ENCODE measurements around the gene R3HCC1L. TPM values are rescaled to one million over a fixed set of nuclear protein-coding genes. Genes with fewer than 3 reads are reported as not detected.

R3HCC1L gene
- total and polyA plus RNA-seq, 2 of the 4 experiments (the other 2 are of a cell fraction), result 8.3 to 14.7 TPM

- Histone ChIP-seq H3K9me3 (ENCODE audit: control insufficient read depth, insufficient read depth, low read length) (no peaks in the 10 kb centered on the region), H3K4me1 (ENCODE audit: control insufficient read depth, insufficient read depth, low read length) (peaks cover 22% of the 10 kb centered on the region), H3K9ac (ENCODE audit: low read depth, low read length) (no peak overlapping the region), H3K27ac (ENCODE audit: insufficient read depth, low read length) (no peak overlapping the region), H3K79me1 (ENCODE audit: low read depth in 1 of 2, low read length in 2 of 2) (peaks cover 0 to 5% of the 10 kb centered on the region in 2 experiments; a peak in 1 of 4 replicates), H3K27me3 (ENCODE audit: control insufficient read depth, insufficient read depth, low read length) (no peaks in the 10 kb centered on the region), H4K91ac (ENCODE audit: insufficient read depth, low read depth, low read length) (no peak overlapping the region), H4K5ac (ENCODE audit: low read depth, low read length) (no peak overlapping the region), H3K56ac (ENCODE audit: extremely low read depth, insufficient read depth, low read length) (no peak overlapping the region), H3K23ac (ENCODE audit: low read depth, low read length) (no peak overlapping the region), H2BK120ac (ENCODE audit: low read depth, low read length) (no peak overlapping the region), H3K4me3 (ENCODE audit: insufficient read depth, low read depth, low read length) (no peak overlapping the region), H4K8ac (ENCODE audit: low read depth in 2 of 2, low read length in 2 of 2) (no peak overlapping the region), H3K18ac (ENCODE audit: low read depth, low read length) (no peak overlapping the region), H2BK5ac (ENCODE audit: low read depth, low read length, poor library complexity, severe bottlenecking) (no peak overlapping the region), H4K20me1 (ENCODE audit: insufficient read depth, low read length) (no peaks in the 10 kb centered on the region; the same call in 1 of the 2 replicates), H3K9me1 (ENCODE audit: insufficient read depth, low read length) (peaks cover 15% of the 10 kb centered on the region), H3K36me3 (ENCODE audit: control insufficient read depth, insufficient read depth, low read length) (no peaks in the 10 kb centered on the region), H2BK15ac (ENCODE audit: low read depth, low read length) (no peak overlapping the region), H3K4me2 (ENCODE audit: low read depth, low read length) (no peak overlapping the region), H3K14ac (replicated peaks; ENCODE audit: low read depth, low read length) (no peak overlapping the region), H3K4ac (ENCODE audit: low read depth, low read length) (peak overlapping the region; percentile 41; the same call in 1 of the 2 replicates), H2AK9ac (replicated peaks; ENCODE audit: low read depth, low read length, poor library complexity) (peak overlapping the region; percentile 67), H2BK20ac (ENCODE audit: low read depth, low read length) (no peak overlapping the region), H2AFZ (replicated peaks; ENCODE audit: low read length, poor library complexity) (no peak overlapping the region), H2AK5ac (ENCODE audit: low read depth, low read length) (peak overlapping the region; percentile 77; the same call in 1 of the 2 replicates)
- in situ Hi-C loops (cut with MboI; ENCODE audit: low sequenced_read_pairs) (no loop called here), dilution Hi-C loops (cut with HindIII; ENCODE audit: low sequenced_read_pairs, unreplicated experiment) (no loop called here), intact Hi-C loops (cut with micrococcal nuclease) (no loop called here)
- no peak for TF ChIP-seq RAD21 (IDR thresholded peaks at IDR 0.05; ENCODE audit: low read length)
- TF ChIP-seq MAFK (IDR thresholded peaks at IDR 0.05; ENCODE audit: low read depth, low read length), result no peak
- TF ChIP-seq MXI1 (IDR thresholded peaks at IDR 0.05; ENCODE audit: borderline replicate concordance, low read depth, low read length), result no peak
- no peak for TF ChIP-seq POLR2A (IDR thresholded peaks at IDR 0.05; ENCODE audit: low read depth, low read length)
- no peak for TF ChIP-seq CHD1 (IDR thresholded peaks at IDR 0.05; ENCODE audit: low read depth, low read length)
- no peak for TF ChIP-seq FOS (IDR thresholded peaks at IDR 0.05; ENCODE audit: low read depth, low read length)
- no peak for TF ChIP-seq MAZ (IDR thresholded peaks at IDR 0.05; ENCODE audit: borderline replicate concordance, low read depth, low read length)
- TF ChIP-seq USF2 (IDR thresholded peaks at IDR 0.05; ENCODE audit: low read depth, low read length), result no peak
- TF ChIP-seq CTCF (conservative IDR thresholded peaks at IDR 0.05; ENCODE audit: low read depth, low read length), result no peak
- TF ChIP-seq CEBPB (IDR thresholded peaks at IDR 0.05; ENCODE audit: low read depth, low read length), result no peak
- no peak for TF ChIP-seq NFE2L2 (IDR thresholded peaks at IDR 0.05; ENCODE audit: low read depth, low read length)
- TF ChIP-seq RFX5 (IDR thresholded peaks at IDR 0.05; ENCODE audit: low read depth, low read length), result no peak
- TF ChIP-seq SMC3 (IDR thresholded peaks at IDR 0.05; ENCODE audit: low read depth, low read length), result no peak
- no peak for TF ChIP-seq BHLHE40 (IDR thresholded peaks at IDR 0.05; ENCODE audit: low read depth, low read length)
- no peak for TF ChIP-seq RCOR1 (IDR thresholded peaks at IDR 0.05; ENCODE audit: insufficient replicate concordance, low read length)
- no peak for TF ChIP-seq ELK1 (IDR thresholded peaks at IDR 0.05; ENCODE audit: borderline replicate concordance, low read depth, low read length)
- BruUV-seq (replicated peaks), result no TSS peak
- POLR2A ChIA-PET (ENCODE audit: unreplicated experiment), result no interaction called here
- no peak for DNase-seq
- CTCF ChIA-PET, result interaction anchor here (0.6 to 1.4 kb wide), 2 partner anchors 31 to 43 kb away, joined by 4 to 5 read pairs; no protein-coding TSS in a partner anchor
- ATAC-seq (ENCODE audit: low read depth), result no peak
- 100% methylated on average over 1 of the region's 5 CpGs; no CpG with 5 or more reads in 1 of the 2 experiments for WGBS, 2 experiments (ENCODE audit: extremely low coverage in 2 of 2, insufficient read length in 1 of 2)
These were observed 132.2 kb downstream of the R3HCC1L start for GRCh38 chr10:98266647-98267046.
